Urothelium cell line (cell line): ENCODE results near the gene CIROP.

Source experiments
- DNase-seq: peaks from one replicate; pipeline ENCODE4 v3.0.0; 2011; ENCODE audit warnings: low spot score, mixed read lengths
- FAIRE-seq: peaks from 2 replicates; lab custom pipeline; 2011; peaks lifted over from hg19 to GRCh38; lab: Jason Lieb, UNC

CIROP gene

DNA sequence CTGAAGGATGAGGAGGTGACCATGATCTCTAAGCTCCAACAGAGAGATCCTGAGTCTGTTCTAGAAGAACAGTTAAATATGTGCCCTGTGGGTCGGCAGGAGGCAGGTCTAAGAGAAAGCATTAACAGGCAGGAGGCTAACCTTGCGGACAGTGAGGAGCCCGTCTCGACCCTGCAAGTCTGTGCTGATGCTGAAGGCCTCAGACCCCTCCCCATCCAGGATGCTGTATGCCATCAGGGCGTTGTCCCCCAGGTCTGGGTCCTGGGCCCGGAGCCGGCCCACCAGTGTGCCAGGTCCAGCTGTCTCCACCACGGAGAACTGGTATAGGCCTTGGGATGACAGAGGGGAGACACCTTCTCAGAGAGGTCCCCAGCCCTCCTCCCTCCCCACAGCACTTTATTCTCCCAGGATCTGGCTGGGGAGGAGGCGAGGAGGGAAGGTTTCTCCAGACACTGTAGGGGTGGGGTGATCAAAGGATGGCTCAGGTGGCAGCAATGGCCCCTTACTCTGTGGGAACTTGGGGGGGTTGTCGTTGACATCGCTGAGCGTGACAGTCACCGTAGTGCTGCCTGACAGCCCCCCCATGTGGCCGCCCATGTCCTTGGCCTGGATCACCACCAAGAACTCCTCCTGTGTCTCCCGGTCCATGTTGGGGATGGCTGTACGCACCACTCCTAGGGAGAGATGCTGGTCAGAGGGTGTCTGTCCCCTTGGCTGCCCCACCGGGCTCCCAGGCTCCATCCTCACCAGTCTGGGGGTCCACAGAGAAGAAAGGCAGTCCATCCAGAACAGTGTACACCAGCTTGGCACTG lies 50.6 kb downstream of the CIROP start:
- DNase-seq (no peak), FAIRE-seq (no peak)

GRCh38 chr14:23053426-23053825 lies 51.4 kb downstream of the CIROP start:
- DNase-seq (no peak), FAIRE-seq (no peak)

GRCh38 chr14:23052671-23053070 lies 52.1 kb downstream of the CIROP start:
- DNase-seq (no peak), FAIRE-seq (no peak)

- FAIRE-seq (no peak), DNase-seq (no peak)
These were observed 52.6 kb downstream of the CIROP start for GRCh38 chr14:23052182-23052623.

GRCh38 chr14:23051141-23052057 lies 53.4 kb downstream of the CIROP start:
- FAIRE-seq (peak; percentile 80), DNase-seq (no peak)
